Hematopoietic multipotent progenitor cell treated with erythropoietin and hydrocortisone succinate and interleukin-3 and kit ligand, for 15 days (in vitro differentiated cells): ENCODE measurements around the gene MARCHF9.
"Not testable (repeated sequence)": the region's sequence is repeated elsewhere in the genome, so short reads cannot be mapped to it uniquely, and the experiment has no call there.

Experiments
- DNase-seq: peaks from one replicate; pipeline ENCODE4 v3.0.0-alpha.2; 2015; ENCODE audit warnings: low spot score

Gene MARCHF9

GRCh38 chr12:57754411-57755193, at the start of gene MARCHF9:
Gene MARCHF9 (plus strand): TSS chr12:57755103. CDS start chr12:57755529, 426 bp downstream.
- DNase-seq: peak; percentile 52

GRCh38 chr12:57707250-57707649, 47.7 kb upstream of the MARCHF9 start:
- DNase-seq: no peak

GRCh38 chr12:57708296-57708695, 46.6 kb upstream of the MARCHF9 start:
- DNase-seq: no peak

GRCh38 chr12:57712701-57713100, 42.2 kb upstream of the MARCHF9 start:
- no peak for DNase-seq

GRCh38 chr12:57713209-57713608, 41.7 kb upstream of the MARCHF9 start:
- no peak for DNase-seq

- not testable (repeated sequence) for DNase-seq
These were observed 39.7 kb upstream of the MARCHF9 start for GRCh38 chr12:57715036-57715748.

- DNase-seq: no peak
These were observed 39.1 kb upstream of the MARCHF9 start for GRCh38 chr12:57715786-57716185.

GRCh38 chr12:57716305-57716704, 38.6 kb upstream of the MARCHF9 start:
- DNase-seq: no peak

GRCh38 chr12:57717131-57717530, 37.8 kb upstream of the MARCHF9 start:
- no peak for DNase-seq

- no peak for DNase-seq
These were observed 36.9 kb upstream of the MARCHF9 start for GRCh38 chr12:57717846-57718640.

GRCh38 chr12:57718641-57719528, 36.0 kb upstream of the MARCHF9 start:
- DNase-seq: no peak

GRCh38 chr12:57719777-57720605, 34.9 kb upstream of the MARCHF9 start:
- no peak for DNase-seq

- no peak for DNase-seq
These were observed 34.0 kb upstream of the MARCHF9 start for GRCh38 chr12:57720606-57721595.

- not testable (repeated sequence) for DNase-seq
These were observed 32.9 kb upstream of the MARCHF9 start for GRCh38 chr12:57721846-57722608.

- no peak for DNase-seq
These were observed 31.9 kb upstream of the MARCHF9 start for GRCh38 chr12:57722716-57723629.

- DNase-seq: no peak
These were observed 31.3 kb upstream of the MARCHF9 start for GRCh38 chr12:57723630-57723962.
